Measurements from ENCODE around the gene CNNM1.

Gene CNNM1

GRCh38 chr10:99374526-99374925, 45.4 kb downstream of the CNNM1 start:
- no peak for DNase-seq (ENCODE audit: low read depth)

- DNase-seq (ENCODE audit: low read depth): no peak
These were observed 45.8 kb downstream of the CNNM1 start for GRCh38 chr10:99374972-99375371.

GRCh38 chr10:99375426-99375825, 46.3 kb downstream of the CNNM1 start:
- no peak for DNase-seq (ENCODE audit: low read depth)

- DNase-seq (ENCODE audit: low read depth): no peak
These were observed 53.0 kb downstream of the CNNM1 start for GRCh38 chr10:99382176-99382575.

GRCh38 chr10:99387071-99387470, 57.9 kb downstream of the CNNM1 start:
- DNase-seq (ENCODE audit: low read depth): no peak

- DNase-seq (ENCODE audit: low read depth): no peak
These were observed 58.4 kb downstream of the CNNM1 start for GRCh38 chr10:99387541-99387940.

- DNase-seq (ENCODE audit: low read depth): no peak
These were observed 60.7 kb downstream of the CNNM1 start for GRCh38 chr10:99389729-99390480.

- no peak for DNase-seq (ENCODE audit: low read depth)
These were observed 62.2 kb downstream of the CNNM1 start for GRCh38 chr10:99391346-99391745.

- no peak for DNase-seq (ENCODE audit: low read depth)
These were observed 63.9 kb downstream of the CNNM1 start for GRCh38 chr10:99393036-99393435.

GRCh38 chr10:99393683-99394082, 64.5 kb downstream of the CNNM1 start:
- DNase-seq (ENCODE audit: low read depth): no peak

- no peak for DNase-seq (ENCODE audit: low read depth)
These were observed 65.1 kb downstream of the CNNM1 start for GRCh38 chr10:99394256-99394655.

- no peak for DNase-seq (ENCODE audit: low read depth)
These were observed 65.7 kb downstream of the CNNM1 start for GRCh38 chr10:99394761-99395386.

- DNase-seq (ENCODE audit: low read depth): peak; percentile 46
These were observed 66.7 kb downstream of the CNNM1 start for GRCh38 chr10:99395750-99396445.

GRCh38 chr10:99396471-99396870, 67.3 kb downstream of the CNNM1 start:
- DNase-seq (ENCODE audit: low read depth): no peak

- no peak for DNase-seq (ENCODE audit: low read depth)
These were observed 70.5 kb downstream of the CNNM1 start for GRCh38 chr10:99399664-99400063.

- DNase-seq (ENCODE audit: low read depth): no peak
These were observed 74.5 kb downstream of the CNNM1 start for GRCh38 chr10:99403674-99404073.

GRCh38 chr10:99406149-99406548, 77.0 kb downstream of the CNNM1 start:
- DNase-seq (ENCODE audit: low read depth): no peak

GRCh38 chr10:99410146-99410545, 81.0 kb downstream of the CNNM1 start:
- DNase-seq (ENCODE audit: low read depth): no peak

- DNase-seq (ENCODE audit: low read depth): no peak
These were observed 81.7 kb downstream of the CNNM1 start for GRCh38 chr10:99410876-99411275.

GRCh38 chr10:99411546-99411945, 82.4 kb downstream of the CNNM1 start:
- DNase-seq (ENCODE audit: low read depth): no peak

- DNase-seq (ENCODE audit: low read depth): no peak
These were observed 82.9 kb downstream of the CNNM1 start for GRCh38 chr10:99412099-99412498.

- no peak for DNase-seq (ENCODE audit: low read depth)
These were observed 89.9 kb downstream of the CNNM1 start for GRCh38 chr10:99418910-99419624.

- DNase-seq (ENCODE audit: low read depth): no peak
These were observed 90.5 kb downstream of the CNNM1 start for GRCh38 chr10:99419688-99420087.
